ENCODE results near the gene MAT2A.

Gene MAT2A

DNA sequence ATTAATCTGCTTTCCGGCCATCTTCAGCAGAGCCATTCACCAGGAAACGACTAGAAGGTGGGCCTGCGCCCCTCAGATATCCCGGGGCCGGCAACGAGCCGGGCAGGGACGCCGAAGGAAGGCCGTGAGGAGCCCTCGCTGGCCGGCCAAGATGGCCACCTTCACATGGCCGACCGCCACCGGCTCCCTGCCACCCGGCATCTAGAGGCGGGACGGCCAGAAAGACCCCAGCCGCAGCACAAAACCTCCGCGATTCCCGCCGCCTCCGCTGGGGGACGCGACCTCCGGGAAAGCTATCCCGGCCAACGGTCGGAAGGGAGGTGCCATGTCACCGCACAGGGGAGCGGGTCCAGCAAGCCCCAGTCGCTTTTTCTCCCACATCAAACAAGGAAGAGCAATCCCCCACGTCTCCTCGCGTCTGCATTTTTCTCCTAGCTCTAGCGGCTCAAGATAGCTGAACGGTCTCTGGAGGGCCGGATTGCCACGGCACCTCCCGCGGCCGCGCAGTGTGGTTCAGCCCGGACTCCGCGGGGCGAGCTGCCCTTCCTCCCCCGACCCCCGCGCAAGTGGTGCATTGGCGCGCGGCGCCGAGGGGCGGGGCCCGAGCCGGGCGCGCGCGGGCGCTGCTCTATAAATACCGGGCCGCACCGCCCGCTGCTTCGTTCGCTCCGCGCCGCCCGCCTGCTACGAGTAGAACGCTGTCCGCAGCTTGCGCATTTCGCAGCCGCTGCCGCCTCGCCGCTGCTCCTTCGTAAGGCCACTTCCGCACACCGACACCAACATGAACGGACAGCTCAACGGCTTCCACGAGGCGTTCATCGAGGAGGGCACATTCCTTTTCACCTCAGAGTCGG lies at the start of gene MAT2A:
MAT2A (plus strand) TSS at position 662 of the 854 bp plus-strand sequence; CDS start at position 782, 120 bp downstream.
- DNase-seq (ENCODE audit: low read depth, low spot score), result peak; percentile 81

DNA sequence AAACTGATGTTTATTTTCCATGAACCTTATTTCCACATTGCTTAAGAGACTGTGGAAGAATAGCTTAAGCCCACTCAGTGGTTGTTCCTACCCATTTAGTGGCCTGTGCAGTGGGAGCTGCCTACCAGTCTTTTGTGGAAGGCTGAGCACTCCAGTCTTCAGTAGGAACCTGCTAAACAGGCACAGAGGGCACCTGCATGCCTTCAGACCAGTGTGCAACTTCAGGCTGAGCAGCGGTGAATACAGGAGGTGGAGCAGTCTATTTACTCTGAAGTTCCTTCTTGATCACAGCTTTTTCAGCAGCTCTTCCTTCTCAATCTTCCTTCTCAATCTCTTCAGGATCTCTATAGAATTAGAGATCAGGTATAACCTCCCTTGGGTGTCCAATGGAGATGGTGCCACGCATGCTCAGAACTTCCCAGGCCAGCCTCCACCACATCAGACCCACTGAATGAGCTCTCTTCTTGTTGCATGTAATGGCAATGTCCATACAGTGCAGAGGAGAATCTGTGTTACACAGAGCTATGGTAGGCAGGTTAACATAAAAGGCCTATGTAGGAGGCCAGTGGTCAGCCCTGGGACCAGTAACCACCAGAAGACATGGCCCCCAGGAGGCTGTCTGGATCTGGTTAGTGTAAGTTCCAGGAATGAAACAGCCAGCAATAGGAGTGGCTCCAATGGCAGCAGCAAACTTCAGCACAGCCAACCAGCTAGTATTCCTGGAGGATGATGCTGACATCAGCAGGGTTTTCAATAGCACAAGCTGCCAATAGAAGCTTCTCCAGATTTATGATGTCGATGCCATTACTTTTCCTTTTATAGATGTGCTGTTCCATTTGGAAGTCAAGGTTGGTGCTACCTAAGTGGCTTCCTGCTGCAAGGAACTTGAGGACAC lies 47.9 kb upstream of the MAT2A start:
- DNase-seq (ENCODE audit: low read depth, low spot score), result no peak

DNA sequence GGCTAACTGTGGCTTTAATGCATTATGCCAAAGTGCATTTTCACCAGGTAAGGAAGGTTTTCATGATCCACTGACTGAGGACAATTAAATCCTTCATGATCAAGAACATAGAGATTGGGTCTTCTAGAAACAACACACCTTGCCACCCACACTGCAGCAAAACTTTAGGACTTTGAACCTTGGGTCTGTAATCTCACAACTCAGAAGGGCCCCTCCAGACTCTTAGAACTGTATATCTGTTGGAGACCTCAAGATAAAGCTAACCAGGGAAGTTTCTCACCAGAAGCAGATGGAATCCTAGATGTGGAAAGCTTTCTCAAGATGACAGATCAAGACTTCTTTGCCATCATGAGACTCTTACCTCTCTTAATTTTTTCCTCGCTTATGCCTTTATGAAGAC lies 42.5 kb upstream of the MAT2A start:
- DNase-seq (ENCODE audit: low read depth, low spot score), result no peak

DNA sequence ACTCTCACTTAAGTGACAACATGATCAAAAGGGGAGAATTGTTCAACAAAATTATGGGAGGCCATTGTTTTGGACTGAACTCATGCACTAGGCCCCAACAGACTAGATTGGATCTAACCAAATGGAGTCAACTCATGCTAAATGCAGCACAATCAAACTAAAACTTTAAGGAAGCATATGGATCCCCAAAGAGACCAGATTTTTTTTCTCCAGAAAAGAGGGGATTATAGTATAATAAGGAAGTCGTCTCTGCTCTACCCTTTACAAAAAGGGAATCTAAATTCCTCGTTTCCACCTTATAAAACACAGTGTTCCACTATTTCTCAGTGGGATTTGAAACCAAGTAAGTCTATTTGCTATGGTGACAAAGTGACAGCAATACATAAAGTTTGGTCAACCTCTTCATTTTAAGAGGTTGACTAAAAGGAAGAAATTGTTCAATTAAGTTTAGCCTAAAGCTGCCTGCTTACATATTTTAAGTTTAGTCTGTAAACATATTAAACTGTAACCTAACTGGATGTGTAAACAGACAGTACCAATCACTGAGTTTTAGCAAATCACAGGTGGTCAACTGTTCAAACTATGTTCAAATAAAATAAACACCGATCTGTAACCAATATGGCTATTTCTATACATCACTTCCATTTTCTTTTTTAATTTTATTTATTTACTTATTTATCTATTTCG lies 40.9 kb upstream of the MAT2A start:
- no peak for DNase-seq (ENCODE audit: low read depth, low spot score)

DNA sequence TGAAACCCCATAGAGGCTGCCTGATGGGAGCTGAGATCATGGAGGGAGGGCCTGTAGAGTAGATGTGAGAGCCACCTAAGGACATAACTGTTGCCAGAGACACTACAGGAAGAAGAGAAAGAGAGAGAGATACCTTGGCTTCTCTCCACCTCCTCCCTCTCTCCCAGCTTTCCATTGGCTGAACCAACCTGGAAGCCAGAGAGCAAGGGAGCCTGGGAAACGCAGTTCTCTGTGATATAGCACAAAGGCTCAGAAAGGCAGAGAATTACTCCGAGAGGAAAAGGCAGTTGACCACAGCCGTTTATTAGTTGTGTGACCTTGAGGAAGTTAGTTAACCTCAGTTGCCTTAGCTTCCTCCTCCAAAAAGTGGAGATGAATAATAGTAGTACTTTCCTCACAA lies 37.7 kb upstream of the MAT2A start:
- DNase-seq (ENCODE audit: low read depth, low spot score), result no peak

DNA sequence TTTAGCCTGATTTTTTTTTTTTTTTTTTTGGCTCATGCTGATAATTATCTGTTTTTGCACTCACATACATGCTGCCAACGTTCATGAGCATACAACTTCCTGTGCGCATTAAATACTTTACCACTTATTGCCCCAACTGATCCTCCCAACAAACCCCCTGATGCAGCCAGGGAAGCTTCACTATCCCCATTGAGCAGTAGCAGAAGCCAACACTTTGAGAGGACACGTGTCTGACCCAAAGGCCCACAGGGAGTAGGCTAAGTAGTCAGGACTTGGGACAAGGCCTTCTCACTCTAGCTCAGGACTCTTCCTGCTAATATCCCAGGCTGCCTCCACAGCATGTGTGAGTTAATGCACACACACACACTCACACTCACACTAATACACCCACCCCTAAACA lies 36.2 kb upstream of the MAT2A start:
- no peak for DNase-seq (ENCODE audit: low read depth, low spot score)

DNA sequence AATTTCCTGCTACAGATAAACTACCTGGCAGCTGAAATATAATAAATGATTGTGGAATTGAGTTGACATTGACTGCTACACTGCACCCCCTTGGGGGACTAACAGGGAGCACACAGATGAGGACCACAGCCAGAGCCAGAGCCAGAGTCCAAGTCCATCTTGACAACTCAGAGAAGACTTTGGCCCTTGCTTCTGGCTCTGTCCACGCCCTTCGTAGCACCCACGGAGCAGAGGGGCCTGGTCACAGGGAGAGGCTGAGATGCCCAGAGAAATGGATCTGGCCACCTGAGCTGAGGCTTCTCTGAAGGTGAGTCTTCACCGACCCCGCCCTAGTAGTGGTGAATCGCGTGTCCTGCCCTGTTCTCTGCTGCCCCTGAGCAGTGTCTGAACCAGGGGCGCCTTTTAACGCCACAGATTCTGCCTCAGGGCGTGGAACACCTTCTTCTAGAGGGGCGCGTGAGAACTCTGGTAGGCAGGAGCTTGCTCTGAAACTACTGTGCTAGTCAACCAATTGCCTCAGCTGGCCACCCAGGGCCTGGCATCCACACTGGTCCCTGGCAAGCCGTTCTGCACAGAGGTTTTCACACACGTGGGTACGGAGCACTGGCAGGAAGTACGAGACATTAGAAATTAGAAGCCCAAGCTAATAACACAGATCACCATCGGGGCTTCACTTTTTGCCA lies 35.7 kb upstream of the MAT2A start:
- no peak for DNase-seq (ENCODE audit: low read depth, low spot score)

DNA sequence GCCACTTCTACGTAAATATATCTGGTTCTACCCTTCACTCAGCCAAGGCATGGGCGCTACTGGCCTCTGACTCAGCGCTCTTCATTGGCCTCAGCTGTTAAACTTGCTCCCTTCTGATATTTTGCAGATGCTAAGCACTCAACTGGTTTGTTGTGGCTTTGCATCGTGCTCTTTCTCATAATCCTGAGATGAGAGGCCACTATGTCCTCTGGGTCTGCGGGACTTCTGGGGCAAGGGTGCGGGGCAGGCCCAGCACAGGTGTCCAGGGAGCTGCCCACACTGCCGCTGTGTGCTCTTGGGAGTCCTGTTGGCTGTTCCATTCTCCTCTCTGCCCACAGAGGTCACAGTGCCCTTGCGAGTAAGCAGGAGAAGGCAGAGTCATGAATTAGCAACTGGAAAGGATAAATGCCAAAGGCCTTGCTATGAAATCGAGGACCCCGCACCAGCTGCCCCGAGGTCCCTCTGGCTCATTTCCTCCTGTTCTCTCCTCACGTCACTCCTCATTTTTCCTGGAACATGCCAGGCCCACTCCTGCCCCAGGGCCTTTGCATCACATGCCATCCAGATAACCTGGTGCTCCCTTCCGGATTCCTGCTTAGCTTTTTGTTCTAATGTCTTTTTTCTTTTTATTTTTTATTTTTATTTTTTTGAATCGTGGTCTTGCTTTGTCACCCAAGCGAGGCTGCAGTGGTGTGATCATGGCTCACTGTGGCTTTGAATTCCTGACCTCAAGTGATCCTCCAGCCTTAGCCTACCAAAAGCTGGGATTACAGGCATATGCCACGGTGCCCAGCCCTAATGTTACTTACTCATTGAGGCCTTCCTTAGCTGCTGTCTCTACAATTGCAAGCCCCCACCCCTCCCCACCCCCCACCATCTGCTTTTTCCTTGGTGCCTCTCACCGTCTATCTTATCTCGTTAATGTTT lies 34.9 kb upstream of the MAT2A start:
- DNase-seq (ENCODE audit: low read depth, low spot score), result no peak

DNA sequence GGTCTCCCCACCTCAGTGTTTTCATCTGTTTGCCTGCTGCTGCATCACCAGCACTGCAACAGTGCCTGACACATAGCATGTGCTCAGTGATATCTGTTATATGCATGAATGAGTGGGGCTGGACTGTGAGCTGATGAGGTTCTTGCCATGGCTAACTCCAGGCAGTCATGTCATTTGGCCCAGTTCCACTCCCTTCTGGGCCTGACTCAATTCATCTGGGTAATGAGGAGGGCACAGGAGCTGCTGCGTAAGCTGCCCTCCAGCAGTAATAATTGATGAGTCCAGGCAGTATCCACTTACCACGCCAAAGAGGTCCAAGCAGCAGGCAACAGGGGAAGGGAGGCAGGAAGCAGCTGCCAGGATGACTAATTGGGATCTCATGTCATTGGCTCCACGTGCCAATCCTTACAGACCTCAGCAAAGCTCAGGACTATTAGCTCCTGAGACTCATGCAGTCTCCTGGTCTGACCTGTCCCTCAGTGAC lies 34.1 kb upstream of the MAT2A start:
- no peak for DNase-seq (ENCODE audit: low read depth, low spot score)

DNA sequence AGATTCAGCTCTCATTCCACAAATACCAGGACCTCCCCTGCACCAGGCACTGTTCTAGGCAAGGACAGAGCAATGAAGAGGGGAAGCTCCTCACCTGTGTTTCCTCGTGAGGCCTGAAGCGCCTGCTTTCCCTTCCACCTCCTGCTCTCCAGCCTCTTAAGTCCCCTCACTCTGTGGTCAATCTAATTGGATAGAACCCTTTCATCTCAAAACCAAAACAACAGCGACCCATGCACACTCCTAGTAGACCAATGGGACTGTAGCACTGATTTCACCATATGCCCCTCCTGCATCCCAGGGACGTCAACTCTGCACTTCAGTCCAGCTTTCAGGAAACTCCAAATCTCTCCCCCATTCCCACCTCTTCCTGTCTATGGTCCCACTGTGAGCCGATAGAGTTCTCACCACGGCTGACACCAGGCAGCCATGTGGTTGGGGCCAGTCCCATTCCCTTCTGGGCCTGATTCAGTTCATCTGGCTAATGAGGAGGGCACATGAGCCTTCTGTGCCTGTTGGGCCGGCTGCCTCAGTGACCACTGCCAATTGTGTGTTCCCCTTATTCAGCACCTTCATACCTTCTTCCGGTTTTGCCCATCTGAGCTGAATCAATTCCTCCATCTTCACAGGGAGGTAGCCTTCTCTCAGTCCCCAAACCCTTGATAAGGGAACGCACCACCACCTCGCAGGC lies 33.3 kb upstream of the MAT2A start:
- no peak for DNase-seq (ENCODE audit: low read depth, low spot score)

DNA sequence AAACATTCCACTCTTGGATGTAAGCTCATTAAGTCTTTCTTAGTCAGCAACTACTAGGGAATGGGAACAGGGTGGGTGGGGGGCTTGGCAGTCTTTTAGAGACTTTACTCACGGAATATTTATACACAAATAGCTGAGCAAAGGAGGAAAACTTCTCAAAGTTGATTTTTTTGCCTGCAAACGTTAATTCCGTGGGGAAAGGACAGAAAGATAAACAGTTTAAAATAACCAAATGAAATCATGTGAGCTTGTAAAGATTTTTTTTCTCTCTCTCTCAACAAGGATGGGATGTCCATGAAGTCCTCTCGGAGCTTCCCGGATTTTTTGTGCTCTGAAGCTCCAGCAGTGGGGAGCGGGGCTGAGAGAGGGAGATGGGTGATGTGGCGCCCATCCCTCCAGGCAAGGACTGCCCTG lies 32.2 kb upstream of the MAT2A start:
- no peak for DNase-seq (ENCODE audit: low read depth, low spot score)

DNA sequence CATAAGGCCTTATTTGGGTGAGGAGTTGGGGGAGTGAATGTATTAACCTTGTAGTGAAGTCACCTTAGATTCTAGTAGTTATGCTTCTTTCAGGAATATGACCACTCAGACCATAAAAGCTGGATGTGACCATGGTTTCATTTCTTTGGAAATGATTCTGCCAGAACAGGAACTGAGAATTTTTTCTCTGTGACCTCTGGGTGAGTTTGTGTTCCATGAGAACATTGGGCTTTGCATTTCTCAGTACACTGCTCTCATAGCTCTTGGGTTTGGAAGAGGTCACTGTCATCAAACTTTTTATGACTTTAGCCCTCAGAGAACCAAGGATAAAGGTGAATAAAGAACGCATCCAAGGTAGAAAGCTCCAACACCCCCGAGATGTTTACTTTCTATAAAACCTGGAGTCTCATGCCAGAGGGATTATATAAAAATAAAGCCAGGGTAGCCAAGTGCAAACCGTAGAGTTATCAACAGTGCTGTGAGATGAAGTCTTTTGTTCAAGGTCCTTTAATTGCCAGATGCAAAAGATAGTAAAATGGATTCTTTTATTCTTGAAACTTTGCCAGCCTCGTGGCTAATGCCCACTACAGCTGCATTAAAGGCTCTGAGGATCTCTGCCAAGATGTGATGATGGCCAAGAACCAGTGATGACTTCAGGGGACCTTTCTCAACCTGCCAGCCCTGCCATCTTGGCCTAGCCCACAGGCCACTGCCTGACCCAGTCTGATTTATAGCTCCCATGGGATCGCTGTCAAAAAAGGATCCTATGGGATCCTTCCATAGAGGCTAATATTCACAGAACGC lies 27.8 kb upstream of the MAT2A start:
- no peak for DNase-seq (ENCODE audit: low read depth, low spot score)

DNA sequence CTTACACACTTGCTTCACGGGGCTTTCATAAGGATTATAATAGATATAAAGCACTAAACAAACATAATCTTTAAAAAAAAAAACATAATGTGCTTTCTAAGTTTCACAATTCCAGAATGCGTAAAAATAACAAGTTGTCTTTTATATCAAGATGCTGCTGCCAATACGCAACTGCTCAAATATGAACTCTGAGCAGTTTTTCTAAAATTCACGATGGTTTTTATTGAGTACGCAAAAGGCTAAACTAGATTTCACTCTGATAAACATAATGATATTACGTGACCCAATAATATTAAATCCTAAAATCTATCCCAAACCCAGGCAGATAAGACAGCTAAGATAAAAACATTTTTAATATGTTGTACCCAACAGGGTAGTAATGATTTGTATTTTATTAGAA lies 24.6 kb upstream of the MAT2A start:
- DNase-seq (ENCODE audit: low read depth, low spot score), result no peak

DNA sequence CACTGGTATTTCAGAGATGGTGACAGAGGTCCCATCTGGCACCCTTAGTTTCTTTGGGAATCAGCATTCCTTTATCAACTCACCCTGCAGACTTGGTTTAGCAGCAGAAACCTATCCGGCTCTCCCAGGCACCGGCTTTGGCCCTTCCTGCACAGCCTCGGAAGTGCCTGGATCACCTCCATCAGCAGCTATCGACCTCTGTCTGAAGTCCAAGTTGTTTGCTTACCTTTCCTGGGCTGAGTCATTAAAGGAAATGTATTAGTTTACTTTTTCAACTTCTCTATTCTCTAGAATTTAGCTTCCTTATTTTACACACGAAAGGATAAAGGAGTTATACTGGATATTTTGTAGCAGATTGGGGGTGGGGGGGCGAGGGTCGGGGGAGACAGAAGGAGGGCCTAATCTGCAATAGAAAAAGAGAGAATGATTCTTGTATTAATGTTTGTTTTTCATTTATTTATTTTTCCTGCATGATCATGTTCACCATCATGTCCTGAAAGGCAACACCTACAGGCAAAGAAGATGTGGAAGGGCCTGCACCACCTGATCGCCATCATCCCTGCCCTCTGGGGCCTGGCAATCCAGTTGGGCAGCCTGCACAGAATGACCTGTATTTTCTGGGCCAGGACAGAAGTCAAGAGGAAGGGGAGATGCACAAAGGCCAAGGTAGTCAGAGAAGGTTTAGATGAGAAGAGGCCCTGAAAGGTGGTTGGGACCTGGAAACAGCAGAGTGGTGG lies 22.1 kb upstream of the MAT2A start:
- DNase-seq (ENCODE audit: low read depth, low spot score), result no peak

DNA sequence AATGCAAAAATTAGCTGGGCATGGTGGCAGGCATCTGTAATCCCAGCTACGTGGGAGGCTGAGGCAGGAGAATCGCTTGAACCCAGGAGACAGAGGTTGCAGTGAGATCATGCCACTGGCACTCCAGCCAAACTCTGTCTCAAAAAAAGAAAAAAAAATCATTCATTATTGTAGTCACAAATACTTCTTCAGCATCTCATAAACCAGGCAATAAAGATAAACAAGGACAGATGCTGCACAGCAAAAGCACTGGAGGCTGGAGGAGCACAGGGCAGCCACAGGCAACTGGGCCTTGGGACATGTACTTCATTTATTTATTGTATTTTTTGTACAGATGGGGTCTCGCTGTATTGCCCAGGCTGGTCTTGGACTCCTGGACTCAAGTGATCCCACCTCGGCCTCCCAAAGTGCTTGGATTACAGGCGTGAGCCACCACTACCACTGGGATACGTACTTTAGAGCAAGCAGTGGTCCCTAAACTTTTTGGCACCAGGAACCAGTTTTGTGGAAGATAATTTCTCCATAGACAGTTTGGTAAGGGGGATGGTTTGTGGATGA lies 16.8 kb upstream of the MAT2A start:
- DNase-seq (ENCODE audit: low read depth, low spot score), result no peak

DNA sequence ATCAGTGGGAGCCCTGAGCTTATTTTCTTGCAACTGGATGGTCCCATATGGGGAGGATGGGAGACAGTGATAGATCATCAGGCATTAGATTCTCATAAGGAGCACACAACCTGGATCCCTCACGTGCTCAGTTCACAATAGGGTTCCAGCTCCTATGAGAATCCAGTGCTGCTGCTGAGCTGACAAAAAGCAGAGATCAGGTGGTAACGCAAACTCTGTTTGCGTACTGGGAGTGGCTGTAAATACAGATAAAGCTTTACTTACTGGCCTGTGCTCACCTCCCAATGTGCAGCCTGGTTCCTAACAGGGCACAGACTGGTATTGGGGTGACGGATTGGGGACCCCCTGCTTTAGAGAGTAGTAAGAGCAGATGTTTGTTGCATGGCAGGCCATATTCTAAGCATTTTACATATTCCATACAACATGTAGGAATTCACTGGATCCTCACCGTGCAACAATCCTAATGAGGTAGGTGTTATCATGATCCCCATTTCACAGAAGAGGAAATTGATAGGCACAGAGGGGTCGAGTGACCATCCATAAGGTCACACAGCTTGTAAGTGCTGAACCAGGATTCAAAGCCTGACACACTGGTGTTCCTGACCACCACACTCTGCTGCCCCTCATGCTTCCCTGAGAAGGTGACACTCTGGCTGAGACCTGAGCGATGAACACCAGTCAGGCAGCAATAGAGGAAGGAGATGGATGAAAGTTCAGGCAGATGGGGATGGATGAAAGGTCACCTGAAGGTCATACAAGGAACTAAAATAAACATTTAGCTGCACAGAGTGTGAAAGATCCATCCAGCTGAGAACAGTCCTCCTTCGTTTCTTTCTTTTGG lies 15.7 kb upstream of the MAT2A start:
- no peak for DNase-seq (ENCODE audit: low read depth, low spot score)

DNA sequence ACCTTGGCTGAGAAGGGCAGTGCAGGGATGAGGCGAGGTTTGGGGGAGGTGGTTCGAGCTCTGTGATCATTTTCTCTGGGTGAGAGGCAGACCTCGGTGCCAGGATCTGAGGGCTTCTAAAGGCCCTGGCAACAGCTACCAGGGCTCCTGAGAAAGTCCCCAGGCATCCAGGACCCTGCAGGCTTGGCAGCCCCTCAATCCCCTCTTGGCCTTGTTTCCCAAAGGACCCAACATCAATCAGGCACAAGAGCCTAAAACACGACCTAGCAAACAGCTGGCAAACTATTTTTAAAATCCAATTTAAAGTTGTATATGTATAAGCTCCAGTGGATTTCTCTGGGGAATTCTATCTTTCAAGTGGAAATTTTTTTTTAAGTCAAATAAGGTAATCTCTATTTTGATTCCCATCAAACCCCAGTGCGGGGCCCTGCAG lies 15.0 kb upstream of the MAT2A start:
- no peak for DNase-seq (ENCODE audit: low read depth, low spot score)

All from activated naive CD8-positive, alpha-beta T cell treated with anti-CD3 and anti-CD28 coated beads, Interleukin-2, amount 50 U/mL, for 16 hours (primary cell).